CD4-positive, alpha-beta T cell treated with Interleukin-15 for 4 hours (primary cell): Measurements from ENCODE around the gene PLEKHJ1.
"Not testable (repeated sequence)": the region's sequence is repeated elsewhere in the genome, so short reads cannot be mapped to it uniquely, and the experiment has no call there.

Source experiments
- DNase-seq: peaks from one replicate; pipeline ENCODE4 v3.0.0-alpha.2; 2020; ENCODE audit warnings: low spot score

PLEKHJ1 gene

GRCh38 chr19:2236314-2237050, at the start of gene PLEKHJ1, which contains the start of gene SF3A2:
PLEKHJ1 (minus strand) TSS chr19:2236329; CDS start chr19:2236248, 81 bp downstream.
SF3A2 (plus strand) TSS chr19:2236824; CDS start chr19:2243419, 6,595 bp downstream.
- peak; percentile 97 for DNase-seq

GRCh38 chr19:2283835-2284507, 47.8 kb upstream of the PLEKHJ1 start:
- no peak for DNase-seq

GRCh38 chr19:2282862-2283237, 46.7 kb upstream of the PLEKHJ1 start:
- no peak for DNase-seq

GRCh38 chr19:2282062-2282861, 46.1 kb upstream of the PLEKHJ1 start, which contains the start of gene PEAK3:
PEAK3 (minus strand) TSS chr19:2282175; CDS start chr19:2280931, 1,244 bp downstream.
- DNase-seq: no peak

- DNase-seq: not testable (repeated sequence)
Observed at GRCh38 chr19:2281265-2282061, 45.3 kb upstream of the PLEKHJ1 start.

- DNase-seq: no peak
Observed at GRCh38 chr19:2280633-2281264, 44.6 kb upstream of the PLEKHJ1 start.

GRCh38 chr19:2278459-2279158, 42.5 kb upstream of the PLEKHJ1 start:
- no peak for DNase-seq

GRCh38 chr19:2277138-2277537, 41.0 kb upstream of the PLEKHJ1 start:
- no peak for DNase-seq

GRCh38 chr19:2276429-2276986, 40.4 kb upstream of the PLEKHJ1 start:
- no peak for DNase-seq

- DNase-seq: no peak
Observed at GRCh38 chr19:2275588-2276428, 39.7 kb upstream of the PLEKHJ1 start.

- peak; percentile 40 for DNase-seq
Observed at GRCh38 chr19:2274931-2275535, 38.9 kb upstream of the PLEKHJ1 start.

GRCh38 chr19:2274185-2274711, 38.1 kb upstream of the PLEKHJ1 start:
- DNase-seq: no peak

- DNase-seq: peak; percentile 73
Observed at GRCh38 chr19:2273356-2274184, 37.4 kb upstream of the PLEKHJ1 start.

GRCh38 chr19:2271234-2272103, 35.3 kb upstream of the PLEKHJ1 start:
- no peak for DNase-seq

GRCh38 chr19:2270423-2271233, 34.5 kb upstream of the PLEKHJ1 start:
- DNase-seq: peak; percentile 71

GRCh38 chr19:2270157-2270422, 34.0 kb upstream of the PLEKHJ1 start:
- no peak for DNase-seq
